GM13977 (cell line): ENCODE data around the gene DHODH.
"Not testable (repeated sequence)": the region's sequence is repeated elsewhere in the genome, so short reads cannot be mapped to it uniquely, and the experiment has no call there.

Source experiments
- DNase-seq: peaks from one replicate; pipeline ENCODE4 v3.0.0; 2012; ENCODE audit warnings: low spot score
- in situ Hi-C: fragments of 300-500 bp; cut with MboI; formaldehyde crosslinking; loops from one replicate; pipeline ENCODE4 v1.12.0; 2022; ENCODE audit warnings: low sequenced_read_pairs, low pct_unique_long_range_greater_than_20kb, mixed read lengths, inconsistent platforms; ENCODE audit not compliant: unreplicated experiment
- TF ChIP-seq, protein P1 (sequence below): IDR thresholded peaks from 2 replicates; pipeline ENCODE4 v1.5.1; 2012; ENCODE audit warnings: mild to moderate bottlenecking, control low read depth; ENCODE audit not compliant: insufficient read depth; ENCODE audit errors: extremely low read depth, missing control alignments

DHODH gene

GRCh38 chr16:72049110-72049509 is 40.6 kb downstream of the DHODH start:
- no peak for DNase-seq
- in situ Hi-C loops, result no loop called here
- TF ChIP-seq, protein P1, sequence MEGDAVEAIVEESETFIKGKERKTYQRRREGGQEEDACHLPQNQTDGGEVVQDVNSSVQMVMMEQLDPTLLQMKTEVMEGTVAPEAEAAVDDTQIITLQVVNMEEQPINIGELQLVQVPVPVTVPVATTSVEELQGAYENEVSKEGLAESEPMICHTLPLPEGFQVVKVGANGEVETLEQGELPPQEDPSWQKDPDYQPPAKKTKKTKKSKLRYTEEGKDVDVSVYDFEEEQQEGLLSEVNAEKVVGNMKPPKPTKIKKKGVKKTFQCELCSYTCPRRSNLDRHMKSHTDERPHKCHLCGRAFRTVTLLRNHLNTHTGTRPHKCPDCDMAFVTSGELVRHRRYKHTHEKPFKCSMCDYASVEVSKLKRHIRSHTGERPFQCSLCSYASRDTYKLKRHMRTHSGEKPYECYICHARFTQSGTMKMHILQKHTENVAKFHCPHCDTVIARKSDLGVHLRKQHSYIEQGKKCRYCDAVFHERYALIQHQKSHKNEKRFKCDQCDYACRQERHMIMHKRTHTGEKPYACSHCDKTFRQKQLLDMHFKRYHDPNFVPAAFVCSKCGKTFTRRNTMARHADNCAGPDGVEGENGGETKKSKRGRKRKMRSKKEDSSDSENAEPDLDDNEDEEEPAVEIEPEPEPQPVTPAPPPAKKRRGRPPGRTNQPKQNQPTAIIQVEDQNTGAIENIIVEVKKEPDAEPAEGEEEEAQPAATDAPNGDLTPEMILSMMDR, result no peak

DNA sequence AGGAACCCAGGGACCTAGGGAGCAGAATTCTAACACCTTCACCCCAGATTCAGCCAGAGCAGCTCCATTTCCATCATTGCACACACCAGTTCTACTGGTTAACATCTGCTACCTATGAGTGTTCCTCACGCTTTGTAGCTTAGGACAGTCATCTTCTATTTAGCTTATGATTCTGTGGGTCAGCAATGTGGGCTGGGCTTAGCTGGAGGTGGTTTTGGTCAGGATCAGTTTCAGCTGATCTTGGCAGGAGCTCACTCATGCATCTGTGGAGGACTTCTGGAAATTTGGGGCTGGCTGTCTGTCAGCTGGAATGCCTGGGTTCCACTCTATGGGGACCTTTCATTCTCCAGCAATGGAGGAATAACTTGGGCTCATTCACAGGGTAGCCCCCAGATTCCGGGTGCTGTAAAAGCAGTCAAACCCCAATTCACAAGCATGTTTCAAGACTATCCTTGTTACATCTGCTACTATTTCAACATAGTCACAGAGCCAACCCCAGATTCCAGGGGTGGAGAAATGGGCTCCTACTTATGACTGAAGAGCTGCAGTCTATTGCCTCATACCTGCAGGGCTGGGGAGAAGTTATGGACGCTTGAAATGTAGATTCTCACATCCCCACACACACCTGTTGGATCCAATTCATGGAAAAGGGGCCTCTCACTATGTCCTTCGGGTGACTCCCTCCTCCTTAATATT is 42.4 kb downstream of the DHODH start:
- TF ChIP-seq, protein P1, result no peak

DNA sequence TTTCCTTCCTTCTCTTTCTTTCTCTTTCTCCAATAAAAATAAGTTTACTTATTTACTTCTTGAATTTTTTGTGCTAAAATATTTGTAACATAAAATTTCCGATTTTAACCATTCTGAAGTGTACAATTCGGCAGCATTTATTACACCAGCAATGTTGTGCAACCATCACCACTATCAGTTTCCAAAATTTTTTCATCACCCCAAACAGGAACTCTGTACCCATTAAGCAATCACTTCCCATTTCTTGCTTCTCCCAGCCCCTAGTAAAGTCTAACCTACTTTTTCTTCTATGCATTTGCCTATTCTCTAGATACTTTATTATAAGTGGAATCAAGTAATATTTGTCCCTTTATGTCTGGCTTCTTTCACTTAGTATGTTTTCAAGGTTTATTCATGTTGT is 43.3 kb downstream of the DHODH start:
- in situ Hi-C loops, result no loop called here
- TF ChIP-seq, protein P1, result no peak
- no peak for DNase-seq

More for the DNA sequence above, 42.4 kb downstream of the DHODH start:
- in situ Hi-C loops, result no loop called here
- DNase-seq, result no peak

- in situ Hi-C loops, DNase-seq: not testable (repeated sequence)
These were observed 45.8 kb downstream of the DHODH start, which contains the start of gene HP for GRCh38 chr16:72054254-72054847. Gene HP, plus strand, starts transcription at chr16:72054505. Its CDS starts 148 bp downstream, at chr16:72054653.

DNA sequence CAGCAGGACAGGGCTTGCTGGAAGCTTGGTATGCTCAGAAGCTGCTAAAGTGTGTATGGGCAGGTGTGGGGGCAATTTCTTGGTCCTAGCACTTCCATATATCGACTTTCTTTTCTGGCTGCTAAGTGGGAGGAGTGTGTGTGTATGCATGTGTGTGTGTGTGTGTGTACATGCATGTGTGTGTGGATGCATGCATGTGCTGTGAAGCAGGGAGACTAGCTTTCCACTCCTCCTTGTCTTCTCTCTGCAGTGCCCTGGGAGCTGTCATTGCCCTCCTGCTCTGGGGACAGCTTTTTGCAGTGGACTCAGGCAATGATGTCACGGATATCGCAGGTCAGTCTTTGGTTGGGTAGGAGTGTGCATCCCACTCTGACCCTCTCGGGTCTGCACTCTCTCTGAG is 47.4 kb downstream of the DHODH start:
- DNase-seq, result no peak
- TF ChIP-seq, protein P1, result no peak
- in situ Hi-C loops, result no loop called here

GRCh38 chr16:72057313-72057712 is 48.8 kb downstream of the DHODH start:
- in situ Hi-C loops, DNase-seq: not testable (repeated sequence)

GRCh38 chr16:72059060-72059459 is 50.5 kb downstream of the DHODH start:
- in situ Hi-C loops, DNase-seq: not testable (repeated sequence)

DNA sequence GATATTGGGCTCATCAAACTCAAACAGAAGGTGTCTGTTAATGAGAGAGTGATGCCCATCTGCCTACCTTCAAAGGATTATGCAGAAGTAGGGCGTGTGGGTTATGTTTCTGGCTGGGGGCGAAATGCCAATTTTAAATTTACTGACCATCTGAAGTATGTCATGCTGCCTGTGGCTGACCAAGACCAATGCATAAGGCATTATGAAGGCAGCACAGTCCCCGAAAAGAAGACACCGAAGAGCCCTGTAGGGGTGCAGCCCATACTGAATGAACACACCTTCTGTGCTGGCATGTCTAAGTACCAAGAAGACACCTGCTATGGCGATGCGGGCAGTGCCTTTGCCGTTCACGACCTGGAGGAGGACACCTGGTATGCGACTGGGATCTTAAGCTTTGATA is 51.9 kb downstream of the DHODH start:
- no peak for DNase-seq
- in situ Hi-C loops, result no loop called here
- TF ChIP-seq, protein P1, result no peak
